ENCODE data around the gene HBA1.
"Not testable (repeated sequence)": the region's sequence is repeated elsewhere in the genome, so short reads cannot be mapped to it uniquely, and the experiment has no call there.

HBA1 gene

GRCh38 chr16:211631-212180 lies 35.2 kb downstream of the HBA1 start:
- DNase-seq, result not testable (repeated sequence)

GRCh38 chr16:212999-213398 lies 36.5 kb downstream of the HBA1 start:
- no peak for DNase-seq

GRCh38 chr16:220021-220420 lies 43.5 kb downstream of the HBA1 start:
- no peak for DNase-seq
